Measurements from ENCODE around the gene MN1. TPM values are rescaled to one million over a fixed set of nuclear protein-coding genes. Genes with fewer than 3 reads are reported as not detected.

Gene MN1
- total and polyA plus RNA-seq, 2 experiments from 2014 or later = 1.0 to 6.8 TPM

- Histone ChIP-seq H3K27ac (ENCODE audit: low read depth) (peak overlapping the region; percentile 50; the same call in 1 of the 2 replicates), H3K9me2 (ENCODE audit: insufficient read depth) (no peaks in the 10 kb centered on the region), H3K79me2 (replicated peaks; ENCODE audit: insufficient read depth) (peaks cover 98% of the 10 kb centered on the region), H3K4me3 (no peak overlapping the region), H3K4me1 (ENCODE audit: insufficient read depth) (peaks cover 25% of the 10 kb centered on the region), H3K36me3 (ENCODE audit: insufficient read depth) (peaks cover 7% of the 10 kb centered on the region; the same call in 1 of the 2 replicates), H4K20me1 (replicated peaks; ENCODE audit: insufficient read depth) (peaks cover 54% of the 10 kb centered on the region), H3K4me2 (no peak overlapping the region), H3F3A (replicated peaks; ENCODE audit: low read depth) (peaks cover 2% of the 10 kb centered on the region; the same call in 1 of the 2 replicates), H3K27me3 (ENCODE audit: insufficient read depth) (no peaks in the 10 kb centered on the region), H2AFZ (no peak overlapping the region)
- H3K9me3 Mint-ChIP-seq = no peaks in the 10 kb centered on the region; the same call in 2 of the 3 replicates
- peaks cover 48% of the 10 kb centered on the region for H3K4me1 Mint-ChIP-seq
- TF ChIP-seq, protein P1, sequence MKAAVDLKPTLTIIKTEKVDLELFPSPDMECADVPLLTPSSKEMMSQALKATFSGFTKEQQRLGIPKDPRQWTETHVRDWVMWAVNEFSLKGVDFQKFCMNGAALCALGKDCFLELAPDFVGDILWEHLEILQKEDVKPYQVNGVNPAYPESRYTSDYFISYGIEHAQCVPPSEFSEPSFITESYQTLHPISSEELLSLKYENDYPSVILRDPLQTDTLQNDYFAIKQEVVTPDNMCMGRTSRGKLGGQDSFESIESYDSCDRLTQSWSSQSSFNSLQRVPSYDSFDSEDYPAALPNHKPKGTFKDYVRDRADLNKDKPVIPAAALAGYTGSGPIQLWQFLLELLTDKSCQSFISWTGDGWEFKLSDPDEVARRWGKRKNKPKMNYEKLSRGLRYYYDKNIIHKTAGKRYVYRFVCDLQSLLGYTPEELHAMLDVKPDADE (IDR thresholded peaks at IDR 0.05) = no peak
- TF ChIP-seq EZH2 (IDR thresholded peaks at IDR 0.05; ENCODE audit: low read depth, unreplicated experiment) (no peak), NANOG (IDR thresholded peaks at IDR 0.05; ENCODE audit: borderline replicate concordance) (no peak), POLR2AphosphoS5 (IDR thresholded peaks at IDR 0.05; ENCODE audit: low read depth) (no peak), ZNF331 (CRISPR knock-in tag; IDR thresholded peaks at IDR 0.05; ENCODE audit: low read depth) (no peak), ZNF462 (CRISPR knock-in tag; IDR thresholded peaks at IDR 0.05) (no peak), STAT1 (IDR thresholded peaks at IDR 0.05; ENCODE audit: unreplicated experiment) (no peak), ZNF114 (CRISPR knock-in tag; IDR thresholded peaks at IDR 0.05) (no peak), EZH2phosphoT487 (IDR thresholded peaks at IDR 0.05; ENCODE audit: unreplicated experiment) (no peak), CREB1 (CRISPR knock-in tag; IDR thresholded peaks at IDR 0.05; ENCODE audit: low read depth) (no peak), REST (IDR thresholded peaks at IDR 0.05; ENCODE audit: unreplicated experiment) (no peak), JUNB (IDR thresholded peaks at IDR 0.05; ENCODE audit: unreplicated experiment) (no peak)
- TF ChIP-seq, protein P2, sequence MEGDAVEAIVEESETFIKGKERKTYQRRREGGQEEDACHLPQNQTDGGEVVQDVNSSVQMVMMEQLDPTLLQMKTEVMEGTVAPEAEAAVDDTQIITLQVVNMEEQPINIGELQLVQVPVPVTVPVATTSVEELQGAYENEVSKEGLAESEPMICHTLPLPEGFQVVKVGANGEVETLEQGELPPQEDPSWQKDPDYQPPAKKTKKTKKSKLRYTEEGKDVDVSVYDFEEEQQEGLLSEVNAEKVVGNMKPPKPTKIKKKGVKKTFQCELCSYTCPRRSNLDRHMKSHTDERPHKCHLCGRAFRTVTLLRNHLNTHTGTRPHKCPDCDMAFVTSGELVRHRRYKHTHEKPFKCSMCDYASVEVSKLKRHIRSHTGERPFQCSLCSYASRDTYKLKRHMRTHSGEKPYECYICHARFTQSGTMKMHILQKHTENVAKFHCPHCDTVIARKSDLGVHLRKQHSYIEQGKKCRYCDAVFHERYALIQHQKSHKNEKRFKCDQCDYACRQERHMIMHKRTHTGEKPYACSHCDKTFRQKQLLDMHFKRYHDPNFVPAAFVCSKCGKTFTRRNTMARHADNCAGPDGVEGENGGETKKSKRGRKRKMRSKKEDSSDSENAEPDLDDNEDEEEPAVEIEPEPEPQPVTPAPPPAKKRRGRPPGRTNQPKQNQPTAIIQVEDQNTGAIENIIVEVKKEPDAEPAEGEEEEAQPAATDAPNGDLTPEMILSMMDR (conservative IDR thresholded peaks at IDR 0.05; ENCODE audit: low read depth in 2 of 2) = no peak
- no peak for DNase-seq (ENCODE audit: low spot score)
- H3K27ac Mint-ChIP-seq = no peak overlapping the region
- no peak overlapping the region for H3K4me3 Mint-ChIP-seq
- ATAC-seq = no peak
- H3K27me3 Mint-ChIP-seq (ENCODE audit: insufficient read depth, low read depth, poor library complexity) = peaks cover 12% of the 10 kb centered on the region
- H3K36me3 Mint-ChIP-seq (ENCODE audit: low read depth) = peaks cover 39% of the 10 kb centered on the region
These were observed 84.5 kb downstream of the MN1 start for GRCh38 chr22:27717094-27717493.
